Measurements from ENCODE around the gene MRTFA.

DNA sequence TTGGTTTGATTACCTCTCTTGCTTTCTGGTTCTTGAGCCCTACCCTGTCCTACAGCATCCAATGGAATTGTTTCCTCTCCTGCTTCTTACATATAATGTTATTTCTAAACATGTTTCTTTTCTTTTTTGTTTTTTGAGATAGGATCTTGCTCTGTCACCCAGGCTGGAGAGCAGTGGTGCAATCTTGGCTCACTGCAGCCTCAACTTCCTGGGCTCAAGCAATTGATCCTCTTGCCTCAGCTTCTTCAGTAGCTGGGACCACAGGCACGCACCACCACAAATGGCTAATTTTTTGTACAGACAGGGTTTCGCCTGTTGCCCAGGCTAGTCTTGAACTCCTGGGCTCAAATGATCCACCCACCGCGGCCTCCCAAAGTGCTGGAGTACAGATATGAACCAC lies 160.2 kb downstream of the MRTFA start:
- no peak for TF ChIP-seq POLR2A (IDR thresholded peaks at IDR 0.05; ENCODE audit: low read depth, low read length)
- no peak for TF ChIP-seq TAF1 (IDR thresholded peaks at IDR 0.05; ENCODE audit: low read depth, low read length)
- no peak for TF ChIP-seq POLR2AphosphoS5 (IDR thresholded peaks at IDR 0.05; ENCODE audit: low read depth, low read length)
